Vagina (tissue), 2 donors: ENCODE measurements around the gene GIMAP5. TPM values are rescaled to one million over a fixed set of nuclear protein-coding genes. Genes with fewer than 3 reads are reported as not detected.

Experiments used
- DNase-seq, 2 donors: peaks; one replicate each; pipeline ENCODE4 v3.0.0-alpha.2; 2017; ENCODE audit errors: extremely low spot score in 2 of 2
- H3K27ac ChIP-seq: fragments of 200-600 bp; sonication (generic); one replicate; pipeline ENCODE4 v1.5.1; 2019
- H3K27me3 ChIP-seq: fragments of 200-600 bp; sonication (generic); one replicate; pipeline ENCODE4 v1.5.1; 2019
- H3K36me3 ChIP-seq, 2 donors: fragments of 200-600 bp; sonication (generic); one replicate each; pipeline ENCODE4 v1.5.1; 2017 to 2019
- H3K4me1 ChIP-seq: fragments of 200-600 bp; sonication (generic); one replicate; pipeline ENCODE4 v1.5.1; 2019
- H3K4me3 ChIP-seq, 2 donors: fragments of 200-600 bp; sonication (generic); 1 replicate in 1 of 2; 2 replicates in 1 of 2; pipeline ENCODE4 v1.5.1; 2016 to 2019
- H3K9me3 ChIP-seq: fragments of 200-600 bp; sonication (generic); one replicate; pipeline ENCODE4 v1.5.1; 2019
- CTCF ChIP-seq, 3 experiments: fragments of 450-650 bp in 2 of 3; fragments of 200-600 bp in 1 of 3; sonication (generic) in 1 of 3; IDR thresholded peaks; one replicate each; pipeline ENCODE4 v1.5.1; 2017 to 2019; ENCODE audit warnings: antibody characterized with exemption in 3 of 3, mild to moderate bottlenecking in 2 of 3, moderate library complexity in 2 of 3
- POLR2A ChIP-seq, 2 donors: fragments of 450-650 bp; IDR thresholded peaks; one replicate each; pipeline ENCODE4 v1.6.1; 2017; ENCODE audit warnings: antibody characterized with exemption in 2 of 2, mild to moderate bottlenecking in 2 of 2, moderate library complexity in 2 of 2
- POLR2AphosphoS5 ChIP-seq, 2 donors: sonication (generic); formaldehyde crosslinking; IDR thresholded peaks; one replicate each; pipeline ENCODE4 v1.9.0; 2017; ENCODE audit warnings: antibody characterized with exemption in 2 of 2, mild to moderate bottlenecking in 2 of 2, low read depth in 1 of 2; ENCODE audit not compliant: insufficient read depth in 1 of 2
- intact Hi-C: fragments of 100-400 bp; cut with DNase I; formaldehyde crosslinking; loops from one replicate; pipeline ENCODE4 v1.15.1; 2023
- total RNA-seq: library from RNA; depleted of rRNA; stranded (reverse); fragments of >200 nt; gene quantifications from one replicate; pipeline ENCODE4 v1.2.3, GENCODE V29; 2016

The GIMAP5 gene
- total RNA-seq, 1 donor from 2014 or later, result 24.1 TPM

DNA sequence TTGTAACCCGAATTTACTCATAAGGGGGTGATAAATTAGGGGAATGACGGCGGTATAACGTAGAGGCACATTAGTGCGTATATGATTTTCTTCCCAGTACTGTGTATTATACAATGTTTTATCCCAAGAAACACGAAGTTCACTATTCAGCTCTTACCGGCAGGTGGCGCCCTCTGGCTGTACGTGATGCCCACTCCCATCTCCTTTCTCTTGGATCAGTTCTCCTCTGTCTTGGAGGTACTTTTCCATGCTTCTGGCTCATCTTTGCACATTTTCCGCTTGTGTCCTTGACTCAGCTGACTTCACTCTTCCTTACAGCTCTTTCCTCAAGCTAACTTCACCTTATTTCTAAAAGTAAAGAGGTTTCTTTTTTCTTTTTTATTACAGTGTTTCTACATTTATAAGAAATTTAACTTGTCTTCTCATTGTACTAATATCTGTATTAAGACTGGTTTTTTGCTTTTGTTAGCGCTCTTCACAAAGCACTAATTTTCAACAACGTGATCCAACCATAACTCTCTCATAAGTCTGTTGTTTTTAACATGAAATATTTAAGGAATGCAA lies 41.6 kb downstream of the GIMAP5 start:
- no peak overlapping the region for H3K27ac ChIP-seq
- TF ChIP-seq POLR2A (IDR thresholded peaks at IDR 0.05), result no peak
- peak; percentile 70 to 90 (median 84) for TF ChIP-seq CTCF (IDR thresholded peaks at IDR 0.05)
- peaks cover 9% of the 10 kb centered on the region for H3K4me1 ChIP-seq
- H3K27me3 ChIP-seq, result no peaks in the 10 kb centered on the region
- no peaks in the 10 kb centered on the region for H3K36me3 ChIP-seq
- intact Hi-C loops, result no loop called here
- H3K4me3 ChIP-seq, result no peak overlapping the region
- H3K9me3 ChIP-seq, result no peaks in the 10 kb centered on the region
- no peak for DNase-seq

GRCh38 chr7:150780292-150780691 lies 43.1 kb downstream of the GIMAP5 start:
- Histone ChIP-seq H3K9me3 (no peaks in the 10 kb centered on the region), H3K36me3 (no peaks in the 10 kb centered on the region), H3K4me1 (peaks cover 21% of the 10 kb centered on the region), H3K4me3 (no peak overlapping the region), H3K27ac (peak overlapping the region; percentile 76), H3K27me3 (no peaks in the 10 kb centered on the region)
- TF ChIP-seq CTCF (IDR thresholded peaks at IDR 0.05) (no peak), POLR2A (IDR thresholded peaks at IDR 0.05) (no peak), POLR2AphosphoS5 (IDR thresholded peaks at IDR 0.05; ENCODE audit: insufficient read depth in 1 of 2, low read depth in 1 of 2) (no peak)
- DNase-seq, result no peak
- intact Hi-C loops, result no loop called here

DNA sequence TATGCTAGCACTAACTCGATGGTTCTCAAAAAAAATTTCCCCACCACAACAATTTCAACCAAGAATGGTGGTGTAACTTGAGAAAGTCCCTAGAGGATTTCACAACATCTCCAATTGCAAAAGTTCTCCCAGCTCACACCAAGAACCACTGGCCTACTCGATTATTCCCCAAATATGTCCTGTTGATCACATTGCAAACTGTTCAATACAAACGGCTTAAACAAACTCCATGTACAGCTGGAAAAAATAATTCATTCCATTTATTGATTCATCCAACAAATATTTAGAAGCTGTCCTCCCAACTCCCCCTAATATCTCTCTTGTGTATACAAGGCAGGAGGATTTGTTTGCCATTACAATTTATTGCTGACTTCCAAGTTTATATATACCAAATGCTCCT lies 43.9 kb downstream of the GIMAP5 start:
- Histone ChIP-seq H3K9me3 (no peaks in the 10 kb centered on the region), H3K27me3 (no peaks in the 10 kb centered on the region), H3K36me3 (no peaks in the 10 kb centered on the region), H3K27ac (peak overlapping the region; percentile 76), H3K4me1 (peaks cover 25% of the 10 kb centered on the region), H3K4me3 (no peak overlapping the region)
- DNase-seq, result no peak
- intact Hi-C loops, result no loop called here
- TF ChIP-seq POLR2AphosphoS5 (IDR thresholded peaks at IDR 0.05; ENCODE audit: insufficient read depth in 1 of 2, low read depth in 1 of 2) (no peak), POLR2A (IDR thresholded peaks at IDR 0.05) (no peak), CTCF (IDR thresholded peaks at IDR 0.05) (no peak)

- H3K9me3 ChIP-seq, result no peaks in the 10 kb centered on the region
- no peak for TF ChIP-seq CTCF (IDR thresholded peaks at IDR 0.05)
- no peak for TF ChIP-seq POLR2A (IDR thresholded peaks at IDR 0.05)
- TF ChIP-seq POLR2AphosphoS5 (IDR thresholded peaks at IDR 0.05; ENCODE audit: insufficient read depth in 1 of 2, low read depth in 1 of 2), result no peak
These were observed 44.7 kb downstream of the GIMAP5 start for GRCh38 chr7:150781961-150782360.

GRCh38 chr7:150784120-150784736 lies 47.0 kb downstream of the GIMAP5 start:
- intact Hi-C loops, result no loop called here
- no peak for TF ChIP-seq POLR2AphosphoS5 (IDR thresholded peaks at IDR 0.05; ENCODE audit: insufficient read depth in 1 of 2, low read depth in 1 of 2)
- TF ChIP-seq CTCF (IDR thresholded peaks at IDR 0.05), result no peak
- no peak for TF ChIP-seq POLR2A (IDR thresholded peaks at IDR 0.05)
- no peak overlapping the region for H3K4me3 ChIP-seq
- no peaks in the 10 kb centered on the region for H3K36me3 ChIP-seq
- H3K4me1 ChIP-seq, result peaks cover 54% of the 10 kb centered on the region
- H3K27ac ChIP-seq, result peak overlapping the region; percentile 82
- DNase-seq, result no peak
- H3K27me3 ChIP-seq, result no peaks in the 10 kb centered on the region
- H3K9me3 ChIP-seq, result no peaks in the 10 kb centered on the region

More at GRCh38 chr7:150781961-150782360, 44.7 kb downstream of the GIMAP5 start:
- DNase-seq, result no peak
- intact Hi-C loops, result no loop called here
- Histone ChIP-seq H3K27me3 (no peaks in the 10 kb centered on the region), H3K4me1 (peaks cover 34% of the 10 kb centered on the region), H3K36me3 (no peaks in the 10 kb centered on the region), H3K27ac (peak overlapping the region; percentile 76), H3K4me3 (no peak overlapping the region)
